ENCODE measurements around the gene BCAM. TPM values are rescaled to one million over a fixed set of nuclear protein-coding genes. Genes with fewer than 3 reads are reported as not detected.
"Not testable (repeated sequence)": the region's sequence is repeated elsewhere in the genome, so short reads cannot be mapped to it uniquely, and the experiment has no call there.

The BCAM gene
- total RNA-seq, 1 donor from 2014 or later: 91.9 TPM

DNA sequence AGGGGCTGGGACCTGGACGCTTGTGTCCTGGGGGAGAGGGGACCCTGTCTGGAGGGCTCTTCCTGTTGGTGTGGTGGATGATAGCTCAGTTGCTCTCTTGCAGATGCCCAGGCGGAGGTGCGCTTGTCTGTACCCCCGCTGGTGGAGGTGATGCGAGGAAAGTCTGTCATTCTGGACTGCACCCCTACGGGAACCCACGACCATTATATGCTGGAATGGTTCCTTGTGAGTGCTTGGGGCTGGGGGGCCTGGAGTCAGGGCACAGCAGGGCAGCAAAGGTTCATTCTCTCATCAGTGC lies 2.2 kb downstream of the BCAM start:
- intact Hi-C loops (cut with DNase I): no loop called here
- no peak for DNase-seq (ENCODE audit: missing footprints)

DNA sequence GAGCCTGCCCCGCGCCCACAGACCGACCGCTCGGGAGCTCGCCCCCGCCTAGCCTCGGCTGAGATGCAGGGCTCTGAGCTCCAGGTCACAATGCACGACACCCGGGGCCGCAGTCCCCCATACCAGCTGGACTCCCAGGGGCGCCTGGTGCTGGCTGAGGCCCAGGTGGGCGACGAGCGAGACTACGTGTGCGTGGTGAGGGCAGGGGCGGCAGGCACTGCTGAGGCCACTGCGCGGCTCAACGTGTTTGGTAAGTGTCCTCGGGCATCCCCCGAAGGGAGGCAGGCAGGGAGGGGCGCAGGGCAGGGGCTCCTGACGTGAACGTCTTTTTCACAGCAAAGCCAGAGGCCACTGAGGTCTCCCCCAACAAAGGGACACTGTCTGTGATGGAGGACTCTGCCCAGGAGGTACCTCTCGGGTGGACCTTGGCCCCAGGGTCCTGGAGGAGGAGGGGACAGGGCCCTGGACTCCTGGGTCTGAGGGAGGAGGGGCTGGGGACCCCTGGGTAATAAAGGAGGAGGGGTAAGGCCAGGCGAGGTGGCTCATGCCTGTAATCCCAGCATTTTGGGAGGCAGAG lies 3.3 kb downstream of the BCAM start:
- DNase-seq (ENCODE audit: missing footprints) (no peak), ATAC-seq (no peak)
- intact Hi-C loops (cut with DNase I): no loop called here

More for the DNA sequence above, 2.2 kb downstream of the BCAM start:
- ATAC-seq: no peak

DNA sequence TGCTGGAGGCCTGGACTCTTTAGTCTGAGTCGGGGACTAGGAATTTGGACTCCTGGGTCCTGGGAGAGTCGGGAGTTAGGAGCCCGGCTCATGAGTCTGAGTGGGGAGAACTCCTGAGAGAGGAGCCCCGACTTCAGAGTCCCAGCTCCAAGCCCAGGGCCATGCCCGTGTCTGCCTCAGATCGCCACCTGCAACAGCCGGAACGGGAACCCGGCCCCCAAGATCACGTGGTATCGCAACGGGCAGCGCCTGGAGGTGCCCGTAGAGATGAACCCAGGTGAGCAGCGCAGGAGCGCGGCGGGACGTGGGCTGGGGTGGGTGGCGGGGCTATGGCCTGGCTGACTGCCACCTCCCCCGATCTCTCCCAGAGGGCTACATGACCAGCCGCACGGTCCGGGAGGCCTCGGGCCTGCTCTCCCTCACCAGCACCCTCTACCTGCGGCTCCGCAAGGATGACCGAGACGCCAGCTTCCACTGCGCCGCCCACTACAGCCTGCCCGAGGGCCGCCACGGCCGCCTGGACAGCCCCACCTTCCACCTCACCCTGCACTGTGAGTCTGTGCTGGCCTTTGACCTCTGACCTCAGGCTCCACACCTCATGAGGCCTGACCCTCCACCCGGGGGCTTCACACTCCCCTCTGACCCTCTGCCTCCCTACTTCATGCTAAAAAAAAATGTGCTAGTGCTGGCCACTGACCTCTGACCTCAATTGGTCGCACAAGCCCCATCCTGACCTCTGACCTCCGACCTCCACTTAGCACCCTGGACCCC lies 4.4 kb downstream of the BCAM start:
- intact Hi-C loops (cut with DNase I): no loop called here
- DNase-seq (ENCODE audit: missing footprints) (no peak), ATAC-seq (no peak)

DNA sequence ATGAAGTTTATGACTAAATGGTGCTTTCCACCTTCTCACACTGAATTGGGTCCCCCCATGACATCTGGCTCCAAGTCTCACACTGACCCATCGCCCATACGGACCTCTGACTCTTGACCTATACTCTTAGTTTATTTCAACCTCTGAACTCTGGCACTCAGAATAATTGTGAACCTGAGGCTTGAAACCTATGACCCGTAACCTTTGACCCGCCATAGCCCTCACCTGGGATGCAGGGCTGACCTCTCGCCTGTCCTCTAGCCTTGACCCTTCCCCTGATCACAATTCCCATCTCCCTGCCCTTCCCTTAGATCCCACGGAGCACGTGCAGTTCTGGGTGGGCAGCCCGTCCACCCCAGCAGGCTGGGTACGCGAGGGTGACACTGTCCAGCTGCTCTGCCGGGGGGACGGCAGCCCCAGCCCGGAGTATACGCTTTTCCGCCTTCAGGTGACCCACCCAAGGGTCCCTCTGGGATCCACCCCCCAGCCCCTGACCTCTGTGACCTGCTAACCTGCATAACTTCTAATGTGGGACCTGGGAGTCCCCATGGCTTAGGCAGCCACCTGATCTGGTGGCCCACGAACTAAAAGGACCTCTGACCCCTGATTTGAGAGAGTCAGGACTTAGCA lies 5.1 kb downstream of the BCAM start:
- DNase-seq (ENCODE audit: missing footprints) (no peak), ATAC-seq (no peak)
- intact Hi-C loops (cut with DNase I): no loop called here

DNA sequence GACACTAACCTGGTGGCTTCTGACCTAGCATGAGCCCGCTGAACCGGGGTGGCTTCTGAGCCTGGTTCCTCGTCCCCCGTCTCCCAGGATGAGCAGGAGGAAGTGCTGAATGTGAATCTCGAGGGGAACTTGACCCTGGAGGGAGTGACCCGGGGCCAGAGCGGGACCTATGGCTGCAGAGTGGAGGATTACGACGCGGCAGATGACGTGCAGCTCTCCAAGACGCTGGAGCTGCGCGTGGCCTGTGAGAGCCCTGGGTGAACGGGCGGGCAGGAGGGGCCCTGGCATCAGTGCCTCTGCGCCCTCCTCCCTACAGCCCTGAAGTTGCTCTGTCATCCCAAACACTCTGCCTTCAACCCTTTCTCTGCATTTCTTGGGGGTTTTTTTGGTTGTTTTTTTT lies 5.6 kb downstream of the BCAM start:
- no peak for ATAC-seq
- intact Hi-C loops (cut with DNase I): no loop called here
- no peak for DNase-seq (ENCODE audit: missing footprints)

DNA sequence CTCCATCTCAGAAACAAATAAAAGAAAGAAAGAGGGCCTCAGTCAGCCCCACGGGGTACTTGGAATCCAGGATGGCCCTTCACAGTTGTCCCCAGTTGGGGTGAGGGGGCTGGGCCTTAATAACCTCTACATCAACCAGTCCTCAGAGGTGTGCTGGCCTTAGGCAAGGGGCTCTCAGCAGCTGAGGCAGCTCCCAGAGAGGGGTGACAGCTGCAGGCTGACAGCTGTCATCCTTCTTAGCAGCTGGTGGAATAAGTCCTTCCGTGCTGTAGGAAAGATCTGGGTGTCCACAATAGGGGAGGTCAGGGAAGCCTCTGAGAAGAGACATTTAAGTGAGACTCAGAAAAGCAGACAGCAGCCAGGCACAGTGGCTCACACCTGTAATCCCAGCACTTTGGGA lies 7.4 kb downstream of the BCAM start:
- intact Hi-C loops (cut with DNase I): no loop called here
- no peak for ATAC-seq

DNA sequence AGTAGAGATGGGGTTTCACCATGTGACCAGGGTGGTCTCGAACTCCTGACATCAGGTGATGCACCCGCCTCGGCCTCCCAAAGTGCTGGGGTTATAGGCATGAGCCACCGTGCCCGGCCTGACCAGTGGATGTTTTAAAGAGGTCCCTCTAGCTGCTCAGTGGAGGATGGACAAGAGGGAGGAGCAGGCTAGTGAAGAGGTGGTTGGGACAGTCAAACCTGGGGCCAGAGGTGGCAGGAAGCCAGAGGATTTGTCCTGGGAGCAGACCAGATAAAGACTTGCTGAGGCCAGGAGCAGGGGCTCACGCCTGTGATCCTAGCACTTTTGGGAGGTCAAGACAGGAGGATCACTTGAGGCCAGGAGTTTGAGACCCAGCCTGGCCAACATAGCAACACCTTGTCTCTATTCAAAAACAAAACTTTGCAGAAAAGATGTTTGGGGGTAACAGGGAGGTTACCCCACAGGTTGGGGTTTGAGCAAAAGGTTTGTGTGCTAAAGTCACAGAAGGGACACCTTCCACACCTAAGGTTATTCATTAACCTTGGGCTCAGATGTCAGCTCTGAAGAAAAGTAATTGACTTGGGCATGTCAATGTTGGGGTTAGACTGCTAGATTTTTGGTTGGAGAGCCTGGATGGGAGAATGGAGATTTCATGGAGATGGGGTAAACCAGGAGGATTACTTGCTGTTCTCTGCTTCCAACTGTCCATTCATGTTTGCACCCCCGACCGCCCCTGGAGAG lies 9.0 kb downstream of the BCAM start:
- DNase-seq (ENCODE audit: missing footprints) (no peak), ATAC-seq (no peak)
- intact Hi-C loops (cut with DNase I): no loop called here

More for the DNA sequence above, 7.4 kb downstream of the BCAM start:
- no peak for DNase-seq (ENCODE audit: missing footprints)

DNA sequence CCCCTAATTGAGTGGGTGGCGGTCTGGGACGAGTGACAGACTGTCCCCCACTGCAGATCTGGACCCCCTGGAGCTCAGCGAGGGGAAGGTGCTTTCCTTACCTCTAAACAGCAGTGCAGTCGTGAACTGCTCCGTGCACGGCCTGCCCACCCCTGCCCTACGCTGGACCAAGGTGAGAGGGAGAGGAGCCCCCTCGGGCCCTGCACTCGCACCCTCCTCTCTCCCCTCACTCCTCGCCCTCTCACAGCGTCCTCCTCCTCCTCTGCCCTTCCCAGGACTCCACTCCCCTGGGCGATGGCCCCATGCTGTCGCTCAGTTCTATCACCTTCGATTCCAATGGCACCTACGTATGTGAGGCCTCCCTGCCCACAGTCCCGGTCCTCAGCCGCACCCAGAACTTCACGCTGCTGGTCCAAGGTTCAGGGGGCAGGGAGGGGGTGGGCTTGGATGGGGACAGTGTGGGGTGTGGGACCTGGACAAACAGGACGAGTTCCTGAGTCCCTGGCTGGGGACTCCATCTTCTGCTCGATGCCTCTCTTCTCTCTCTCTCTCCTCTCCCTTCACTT lies 9.6 kb downstream of the BCAM start:
- intact Hi-C loops (cut with DNase I): no loop called here
- DNase-seq (ENCODE audit: missing footprints) (no peak), ATAC-seq (no peak)

DNA sequence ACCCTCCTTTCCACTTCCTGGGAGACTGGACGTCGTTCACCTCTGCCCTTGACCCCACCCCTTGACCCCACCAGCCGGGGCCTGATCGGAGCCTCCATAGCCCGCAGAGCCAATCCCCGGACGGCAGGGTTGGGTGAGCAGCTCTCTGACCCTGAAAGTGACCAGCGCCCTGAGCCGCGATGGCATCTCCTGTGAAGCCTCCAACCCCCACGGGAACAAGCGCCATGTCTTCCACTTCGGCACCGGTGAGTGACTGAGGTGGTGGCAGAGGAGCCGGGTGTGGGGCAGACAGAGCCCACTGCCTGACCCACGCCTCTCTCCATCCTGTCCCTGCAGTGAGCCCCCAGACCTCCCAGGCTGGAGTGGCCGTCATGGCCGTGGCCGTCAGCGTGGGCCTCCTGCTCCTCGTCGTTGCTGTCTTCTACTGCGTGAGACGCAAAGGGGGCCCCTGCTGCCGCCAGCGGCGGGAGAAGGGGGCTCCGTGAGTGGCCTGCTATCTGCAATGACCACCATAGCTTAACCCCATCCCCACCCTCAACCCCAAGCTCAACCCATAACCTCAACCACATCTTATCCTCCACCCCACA lies 10.4 kb downstream of the BCAM start:
- DNase-seq (ENCODE audit: missing footprints) (no peak), ATAC-seq (no peak)
- intact Hi-C loops (cut with DNase I): no loop called here

DNA sequence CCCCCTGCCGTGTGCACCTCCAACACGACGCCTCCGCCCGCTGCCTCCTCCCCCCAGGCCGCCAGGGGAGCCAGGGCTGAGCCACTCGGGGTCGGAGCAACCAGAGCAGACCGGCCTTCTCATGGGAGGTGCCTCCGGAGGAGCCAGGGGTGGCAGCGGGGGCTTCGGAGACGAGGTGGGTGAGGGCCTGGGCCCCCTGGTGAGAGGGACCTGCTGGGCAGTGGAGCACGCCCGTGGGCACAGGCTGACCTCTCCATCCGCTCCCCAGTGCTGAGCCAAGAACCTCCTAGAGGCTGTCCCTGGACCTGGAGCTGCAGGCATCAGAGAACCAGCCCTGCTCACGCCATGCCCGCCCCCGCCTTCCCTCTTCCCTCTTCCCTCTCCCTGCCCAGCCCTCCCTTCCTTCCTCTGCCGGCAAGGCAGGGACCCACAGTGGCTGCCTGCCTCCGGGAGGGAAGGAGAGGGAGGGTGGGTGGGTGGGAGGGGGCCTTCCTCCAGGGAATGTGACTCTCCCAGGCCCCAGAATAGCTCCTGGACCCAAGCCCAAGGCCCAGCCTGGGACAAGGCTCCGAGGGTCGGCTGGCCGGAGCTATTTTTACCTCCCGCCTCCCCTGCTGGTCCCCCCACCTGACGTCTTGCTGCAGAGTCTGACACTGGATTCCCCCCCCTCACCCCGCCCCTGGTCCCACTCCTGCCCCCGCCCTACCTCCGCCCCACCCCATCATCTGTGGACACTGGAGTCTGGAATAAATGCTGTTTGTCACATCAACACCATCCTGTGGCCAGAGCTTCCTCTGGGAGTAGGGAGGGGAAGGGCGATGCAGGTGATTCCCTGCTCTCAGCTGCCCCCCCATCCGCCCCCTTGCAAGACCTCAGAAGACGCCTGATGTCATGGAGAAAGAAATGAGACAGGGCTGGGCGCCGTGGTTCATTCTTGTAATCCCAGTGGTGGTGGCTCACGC lies 12.0 kb downstream of the BCAM start:
- intact Hi-C loops (cut with DNase I): no loop called here
- ATAC-seq: peak; percentile 71

DNA sequence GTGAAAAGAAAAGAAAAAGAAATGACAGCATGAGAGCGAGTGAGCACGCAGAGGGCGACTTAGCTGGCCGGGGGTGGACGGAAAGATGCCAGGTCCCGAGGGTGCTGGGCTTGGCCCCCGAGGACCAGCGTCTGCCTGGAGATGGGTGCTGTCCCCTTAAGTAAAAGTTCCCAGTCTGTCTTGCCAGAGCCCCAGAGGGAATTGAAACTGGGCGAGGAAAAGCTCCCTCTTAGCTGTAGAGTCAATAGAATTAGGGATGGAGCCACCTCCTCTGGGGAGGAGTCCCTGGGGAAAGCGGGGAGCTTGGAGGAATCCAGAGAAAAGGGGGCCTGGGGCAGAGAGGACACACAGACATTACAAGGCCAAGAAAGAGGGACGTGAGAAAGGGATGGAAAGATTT lies 13.3 kb downstream of the BCAM start:
- DNase-seq (ENCODE audit: missing footprints): no peak
- no peak for ATAC-seq
- intact Hi-C loops (cut with DNase I): loop anchor here (2.0 kb wide), 1 partner anchor 13 kb away; the partner anchor contains the start of gene BCAM

More for the DNA sequence above, 12.0 kb downstream of the BCAM start:
- peak; percentile 80 for DNase-seq (ENCODE audit: missing footprints)

DNA sequence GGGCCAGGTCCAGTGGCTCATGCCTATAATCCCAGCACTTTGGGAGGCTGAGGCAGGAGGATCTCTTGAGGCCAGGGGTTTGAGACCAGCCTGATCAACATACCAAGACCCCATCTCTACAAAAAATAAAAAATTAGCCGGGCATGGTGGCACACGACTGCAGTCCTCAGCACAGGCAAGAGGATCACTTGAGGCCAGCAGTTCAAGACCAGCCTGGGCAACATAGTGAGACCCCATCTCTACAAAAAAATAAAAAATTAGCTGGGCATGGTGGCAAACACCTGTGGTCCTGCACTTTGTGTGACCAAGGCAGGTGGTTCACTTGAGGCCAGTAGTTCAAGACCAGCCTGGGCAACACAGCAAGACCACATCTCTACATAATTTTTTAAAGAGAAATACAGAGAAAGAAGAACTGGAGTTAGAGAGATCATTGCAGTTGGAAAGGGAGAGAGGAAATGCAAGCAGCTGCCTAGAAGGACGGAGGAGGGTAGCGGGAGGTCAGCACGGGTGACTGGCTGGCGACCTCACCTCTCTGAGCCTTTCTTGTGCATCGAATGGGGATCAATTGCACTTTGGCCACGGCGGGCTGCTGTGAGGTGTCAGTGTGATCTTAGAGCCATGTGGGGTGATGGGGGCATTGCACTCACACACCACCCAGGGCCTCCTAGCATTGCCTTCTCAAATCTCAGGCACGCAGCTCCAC lies 13.9 kb downstream of the BCAM start:
- no peak for ATAC-seq
- no peak for DNase-seq (ENCODE audit: missing footprints)
- intact Hi-C loops (cut with DNase I): loop anchor here (2.0 kb wide), 1 partner anchor 14 kb away; the partner anchor contains the start of gene BCAM

DNA sequence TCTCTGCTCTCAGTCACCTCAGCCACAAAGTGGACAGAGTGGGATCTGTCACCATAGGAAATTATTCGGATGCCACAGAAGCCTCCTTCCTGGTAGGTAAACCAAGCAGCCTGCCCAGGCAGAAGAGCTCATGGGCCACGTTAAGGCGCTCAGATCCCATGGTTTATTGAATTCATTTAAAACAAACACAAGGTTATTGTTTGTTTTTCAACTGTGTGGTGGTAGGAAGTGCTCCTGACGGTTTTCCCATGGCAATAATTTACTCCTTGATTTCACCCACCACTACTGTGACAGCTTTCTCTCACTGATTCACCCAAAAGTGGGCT lies 14.4 kb downstream of the BCAM start:
- no peak for ATAC-seq
- intact Hi-C loops (cut with DNase I): loop anchor here (2.0 kb wide), 1 partner anchor 15 kb away; the partner anchor contains the start of gene BCAM
- DNase-seq (ENCODE audit: missing footprints): no peak

DNA sequence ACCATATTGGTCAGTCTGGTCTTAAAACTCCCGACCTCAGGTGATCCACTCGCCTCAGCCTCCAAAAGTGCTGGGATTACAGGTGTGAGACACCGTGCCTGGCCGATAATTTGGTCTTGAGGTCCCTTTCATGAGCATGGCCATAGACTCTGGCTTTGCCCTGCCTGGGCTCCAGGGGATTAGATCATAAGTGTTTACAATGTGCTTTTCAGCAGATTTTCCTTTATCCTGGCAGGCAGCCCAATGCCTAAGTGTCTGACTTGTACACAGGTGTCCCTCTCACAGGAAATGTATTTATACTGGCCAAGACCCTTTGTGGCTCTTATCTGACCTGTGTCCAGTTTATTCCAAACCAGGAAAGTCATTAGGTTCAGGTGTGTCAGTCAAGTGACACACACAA lies 15.9 kb downstream of the BCAM start:
- ATAC-seq: no peak
- no peak for DNase-seq (ENCODE audit: missing footprints)
- intact Hi-C loops (cut with DNase I): no loop called here

DNA sequence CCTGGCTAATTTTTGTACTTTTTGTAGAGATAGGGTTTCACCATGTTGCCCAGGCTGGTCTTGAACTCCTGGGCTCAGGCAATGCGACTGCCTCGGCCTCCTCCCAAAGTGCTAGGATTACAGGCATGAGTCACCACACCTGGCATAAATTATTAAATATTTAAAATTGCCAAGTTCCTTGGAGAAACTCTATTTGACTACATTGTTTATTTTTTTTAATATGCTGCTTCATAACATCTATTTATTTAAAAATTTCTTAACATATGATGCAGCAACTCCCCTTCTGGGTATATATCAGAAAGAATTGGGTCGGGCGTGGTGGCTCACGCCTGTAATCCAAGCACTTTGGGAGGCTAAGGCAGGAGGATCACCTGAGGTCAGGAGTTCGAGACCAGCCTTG lies 24.0 kb downstream of the BCAM start:
- ATAC-seq; intact Hi-C loops (cut with DNase I); DNase-seq (ENCODE audit: missing footprints): not testable (repeated sequence)

DNA sequence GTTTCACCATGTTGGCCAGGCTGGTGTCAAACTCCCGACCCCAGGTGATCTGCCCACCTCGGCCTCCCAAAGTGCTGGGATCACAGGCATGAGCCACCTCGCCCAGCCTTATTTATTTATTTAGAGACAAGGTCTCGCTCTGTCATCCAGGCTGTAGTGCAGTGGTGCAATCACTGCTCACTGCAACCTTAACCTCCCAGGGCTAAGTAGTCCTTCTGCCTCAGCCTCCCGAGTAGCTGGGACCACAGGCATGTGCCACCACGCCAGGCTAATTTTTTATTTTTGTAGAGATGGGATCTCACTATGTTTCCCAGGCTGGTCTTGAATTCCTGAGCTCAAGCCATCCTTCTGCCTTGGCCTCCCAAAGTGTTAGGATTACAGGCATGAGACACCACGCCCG lies 25.5 kb downstream of the BCAM start:
- not testable (repeated sequence) for DNase-seq (ENCODE audit: missing footprints); ATAC-seq

DNA sequence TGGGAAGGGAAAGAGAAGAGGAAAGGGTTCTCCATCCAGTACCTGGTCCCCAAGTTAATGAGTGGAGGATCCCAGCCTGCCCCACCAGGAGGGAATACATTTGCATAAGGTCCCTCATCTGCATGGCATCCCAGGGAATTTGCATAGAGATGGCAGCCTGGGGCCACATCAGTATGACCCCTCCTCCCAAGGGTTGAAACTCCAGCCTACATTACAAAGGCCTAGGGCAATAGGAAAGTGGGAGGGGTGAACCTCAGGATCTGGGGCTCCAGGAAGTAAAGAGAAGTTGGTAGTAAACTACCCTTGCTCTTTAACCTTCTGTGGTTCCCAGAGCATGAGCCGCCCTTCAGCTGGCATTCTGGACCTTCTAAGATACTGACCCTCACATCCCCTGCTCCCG lies 30.4 kb downstream of the BCAM start:
- intact Hi-C loops (cut with DNase I): no loop called here
- no peak for DNase-seq (ENCODE audit: missing footprints)

More for the DNA sequence above, 25.5 kb downstream of the BCAM start:
- intact Hi-C loops (cut with DNase I): not testable (repeated sequence)

More for the DNA sequence above, 30.4 kb downstream of the BCAM start:
- ATAC-seq: no peak

Data from Right ventricle myocardium inferior (tissue), 1 donor.